ENCODE data around the gene CIAO2B. TPM values are rescaled to one million over a fixed set of nuclear protein-coding genes. Genes with fewer than 3 reads are reported as not detected.

CIAO2B gene
- total and polyA plus RNA-seq, 3 donors from 2014 or later = 113 to 179 (median 145) TPM

GRCh38 chr16:66952430-66953110, 18.4 kb upstream of the CIAO2B start:
- intact Hi-C loops (cut with DNase I; ENCODE audit: low total_unique reads) = no loop called here
- WGBS, 2 donors = 87% methylated on average over 7 of the region's 7 CpGs

GRCh38 chr16:66950971-66951790, 17.0 kb upstream of the CIAO2B start:
- no peaks in the 10 kb centered on the region for H3K36me3 ChIP-seq (ENCODE audit: low read depth, missing control alignments)
- H3K9me3 ChIP-seq = no peaks in the 10 kb centered on the region
- peaks cover 23% of the 10 kb centered on the region for H3K4me1 ChIP-seq
- H3K27me3 ChIP-seq = no peaks in the 10 kb centered on the region
- intact Hi-C loops (cut with DNase I; ENCODE audit: low total_unique reads) = no loop called here
- TF ChIP-seq, protein P1, sequence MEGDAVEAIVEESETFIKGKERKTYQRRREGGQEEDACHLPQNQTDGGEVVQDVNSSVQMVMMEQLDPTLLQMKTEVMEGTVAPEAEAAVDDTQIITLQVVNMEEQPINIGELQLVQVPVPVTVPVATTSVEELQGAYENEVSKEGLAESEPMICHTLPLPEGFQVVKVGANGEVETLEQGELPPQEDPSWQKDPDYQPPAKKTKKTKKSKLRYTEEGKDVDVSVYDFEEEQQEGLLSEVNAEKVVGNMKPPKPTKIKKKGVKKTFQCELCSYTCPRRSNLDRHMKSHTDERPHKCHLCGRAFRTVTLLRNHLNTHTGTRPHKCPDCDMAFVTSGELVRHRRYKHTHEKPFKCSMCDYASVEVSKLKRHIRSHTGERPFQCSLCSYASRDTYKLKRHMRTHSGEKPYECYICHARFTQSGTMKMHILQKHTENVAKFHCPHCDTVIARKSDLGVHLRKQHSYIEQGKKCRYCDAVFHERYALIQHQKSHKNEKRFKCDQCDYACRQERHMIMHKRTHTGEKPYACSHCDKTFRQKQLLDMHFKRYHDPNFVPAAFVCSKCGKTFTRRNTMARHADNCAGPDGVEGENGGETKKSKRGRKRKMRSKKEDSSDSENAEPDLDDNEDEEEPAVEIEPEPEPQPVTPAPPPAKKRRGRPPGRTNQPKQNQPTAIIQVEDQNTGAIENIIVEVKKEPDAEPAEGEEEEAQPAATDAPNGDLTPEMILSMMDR (IDR thresholded peaks at IDR 0.05) = no peak
- no peak for TF ChIP-seq POLR2A (IDR thresholded peaks at IDR 0.05)
- no peak for DNase-seq
- no peak overlapping the region for H3K4me3 ChIP-seq
- 90 to 93% methylated on average over 4 of the region's 4 CpGs for WGBS, 2 donors
- H3K27ac ChIP-seq = no peak overlapping the region

More at GRCh38 chr16:66952430-66953110, 18.4 kb upstream of the CIAO2B start:
- Histone ChIP-seq H3K27ac (no peak overlapping the region), H3K27me3 (no peaks in the 10 kb centered on the region), H3K9me3 (no peaks in the 10 kb centered on the region), H3K4me1 (peaks cover 20% of the 10 kb centered on the region), H3K36me3 (ENCODE audit: low read depth, missing control alignments) (no peaks in the 10 kb centered on the region), H3K4me3 (no peak overlapping the region)
- DNase-seq = no peak
- TF ChIP-seq POLR2A (IDR thresholded peaks at IDR 0.05) = no peak
- TF ChIP-seq, protein P1 (IDR thresholded peaks at IDR 0.05) = no peak

DNA sequence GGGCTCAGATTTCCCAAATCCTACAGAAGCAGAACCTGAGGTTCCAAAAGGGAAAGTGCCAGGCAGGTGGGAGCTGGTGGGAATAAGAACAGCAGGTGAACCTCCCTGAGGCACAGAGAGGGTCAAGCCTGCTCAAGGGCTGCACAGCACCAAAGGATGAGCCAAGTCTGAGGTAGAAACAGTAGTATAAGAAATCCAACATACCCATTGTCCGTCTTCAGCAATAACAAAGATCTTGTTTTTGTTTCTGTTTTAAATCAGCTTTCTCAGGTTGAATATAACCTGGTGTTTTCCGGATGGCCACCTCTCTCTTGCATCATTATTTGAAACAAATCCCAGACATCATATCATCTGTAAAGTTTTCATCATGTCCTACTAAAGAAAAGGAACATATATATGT, 16.2 kb upstream of the CIAO2B start:
- no peaks in the 10 kb centered on the region for H3K27me3 ChIP-seq
- intact Hi-C loops (cut with DNase I; ENCODE audit: low total_unique reads) = no loop called here
- H3K4me1 ChIP-seq = peaks cover 17% of the 10 kb centered on the region
- 84 to 96% methylated on average over 2 of the region's 2 CpGs for WGBS, 2 donors
- no peaks in the 10 kb centered on the region for H3K36me3 ChIP-seq (ENCODE audit: low read depth, missing control alignments)
- no peak overlapping the region for H3K4me3 ChIP-seq
- TF ChIP-seq POLR2A (IDR thresholded peaks at IDR 0.05) = no peak
- TF ChIP-seq, protein P1 (IDR thresholded peaks at IDR 0.05) = no peak
- no peaks in the 10 kb centered on the region for H3K9me3 ChIP-seq
- no peak for DNase-seq
- no peak overlapping the region for H3K27ac ChIP-seq

DNA sequence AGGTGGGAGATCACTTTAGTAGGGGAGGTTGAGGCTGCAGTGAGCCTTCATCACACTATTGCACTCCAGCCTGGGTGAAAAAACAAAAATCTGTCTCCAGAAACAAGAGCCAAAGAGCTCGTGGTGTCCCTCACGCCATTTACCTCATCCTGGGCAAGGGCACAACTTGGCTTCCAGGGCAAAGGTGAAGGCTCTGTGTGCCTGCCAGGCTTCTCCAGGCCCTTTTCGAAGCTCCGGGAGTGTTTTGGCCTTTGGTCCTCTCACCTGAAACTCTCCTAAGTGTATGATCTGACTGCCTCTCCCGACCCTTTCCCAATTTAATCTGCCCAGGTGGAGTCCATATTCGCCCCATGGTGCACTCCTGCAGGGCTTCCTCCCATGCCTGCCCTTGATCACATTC, 15.3 kb upstream of the CIAO2B start:
- H3K36me3 ChIP-seq (ENCODE audit: low read depth, missing control alignments) = no peaks in the 10 kb centered on the region
- peaks cover 16% of the 10 kb centered on the region for H3K4me1 ChIP-seq
- no peak for TF ChIP-seq POLR2A (IDR thresholded peaks at IDR 0.05)
- TF ChIP-seq, protein P1 (IDR thresholded peaks at IDR 0.05) = no peak
- no peaks in the 10 kb centered on the region for H3K9me3 ChIP-seq
- H3K4me3 ChIP-seq = no peak overlapping the region
- no peak overlapping the region for H3K27ac ChIP-seq
- no peak for DNase-seq
- 76 to 79% methylated on average over 5 to 6 of the region's 6 CpGs for WGBS, 2 donors
- intact Hi-C loops (cut with DNase I; ENCODE audit: low total_unique reads) = no loop called here
- no peaks in the 10 kb centered on the region for H3K27me3 ChIP-seq

All from testis (tissue), 3 donors.